ENCODE measurements around the gene OR10A5. TPM values are rescaled to one million over a fixed set of nuclear protein-coding genes. Genes with fewer than 3 reads are reported as not detected.
"Not testable (repeated sequence)": the region's sequence is repeated elsewhere in the genome, so short reads cannot be mapped to it uniquely, and the experiment has no call there.

Gene OR10A5
- total and polyA plus RNA-seq, 2 donors (not counting 3 experiments of a cell fraction or from before 2014, with no cell fraction given), result not detected

DNA sequence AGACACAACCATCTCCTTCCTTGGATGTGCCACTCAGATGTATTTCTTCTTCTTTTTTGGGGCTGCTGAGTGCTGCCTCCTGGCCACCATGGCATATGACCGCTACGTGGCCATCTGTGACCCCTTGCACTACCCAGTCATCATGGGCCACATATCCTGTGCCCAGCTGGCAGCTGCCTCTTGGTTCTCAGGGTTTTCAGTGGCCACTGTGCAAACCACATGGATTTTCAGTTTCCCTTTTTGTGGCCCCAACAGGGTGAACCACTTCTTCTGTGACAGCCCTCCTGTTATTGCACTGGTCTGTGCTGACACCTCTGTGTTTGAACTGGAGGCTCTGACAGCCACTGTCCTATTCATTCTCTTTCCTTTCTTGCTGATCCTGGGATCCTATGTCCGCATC, 31.4 kb downstream of the OR10A5 start:
- H3K27ac ChIP-seq (ENCODE audit: insufficient read depth, low read depth, low read length), result no peak overlapping the region
- dilution Hi-C loops (cut with MboI; ENCODE audit: extremely low pct_ligation_motif_present, low sequenced_read_pairs), result no loop called here
- DNase-seq (ENCODE audit: low read depth, low spot score) (no peak), FAIRE-seq (no peak)
- no peaks in the 10 kb centered on the region for H3K9me3 ChIP-seq (replicated peaks; ENCODE audit: control insufficient read depth, insufficient read depth, low read length)
- no peak overlapping the region for H2AFZ ChIP-seq (ENCODE audit: low read depth, low read length)
- ChIA-PET POLR2A (no interaction called here), CTCF (no interaction called here)
- H3K4me3 ChIP-seq (replicated peaks in 1 of 3; ENCODE audit: insufficient read depth in 1 of 3, low read depth in 1 of 3, low read length in 3 of 3), result no peak overlapping the region
- H3K79me2 ChIP-seq (ENCODE audit: control insufficient read depth, insufficient read depth, low read length), result no peaks in the 10 kb centered on the region
- H3K4me2 ChIP-seq (ENCODE audit: insufficient read depth, low read length), result no peak overlapping the region
- H3K36me3 ChIP-seq (ENCODE audit: control insufficient read depth in 2 of 2, extremely low read depth in 1 of 2, insufficient read depth in 2 of 2, low read length in 2 of 2), result no peaks in the 10 kb centered on the region
- no peaks in the 10 kb centered on the region for H4K20me1 ChIP-seq (replicated peaks; ENCODE audit: control insufficient read depth, extremely low read depth, insufficient read depth, low read length)
- no peaks in the 10 kb centered on the region for H3K4me1 ChIP-seq (ENCODE audit: control insufficient read depth, extremely low read depth, insufficient read depth, low read length)
- no peak for TF ChIP-seq JUN (IDR thresholded peaks at IDR 0.05; ENCODE audit: borderline replicate concordance, insufficient read depth, insufficient read length, low read depth)
- no peaks in the 10 kb centered on the region for H3K9me1 ChIP-seq (replicated peaks; ENCODE audit: control insufficient read depth, extremely low read depth, insufficient read depth, low read length)
- peaks cover 0 to 3% of the 10 kb centered on the region in 2 experiments for H3K27me3 ChIP-seq (ENCODE audit: control insufficient read depth in 2 of 2, insufficient read depth in 2 of 2, low read length in 2 of 2)
- no TSS peak for BruUV-seq (replicated peaks)
- H3K9ac ChIP-seq (replicated peaks; ENCODE audit: extremely low read depth, insufficient read depth, low read length), result no peak overlapping the region
- intact Hi-C loops (cut with micrococcal nuclease), result no loop called here

DNA sequence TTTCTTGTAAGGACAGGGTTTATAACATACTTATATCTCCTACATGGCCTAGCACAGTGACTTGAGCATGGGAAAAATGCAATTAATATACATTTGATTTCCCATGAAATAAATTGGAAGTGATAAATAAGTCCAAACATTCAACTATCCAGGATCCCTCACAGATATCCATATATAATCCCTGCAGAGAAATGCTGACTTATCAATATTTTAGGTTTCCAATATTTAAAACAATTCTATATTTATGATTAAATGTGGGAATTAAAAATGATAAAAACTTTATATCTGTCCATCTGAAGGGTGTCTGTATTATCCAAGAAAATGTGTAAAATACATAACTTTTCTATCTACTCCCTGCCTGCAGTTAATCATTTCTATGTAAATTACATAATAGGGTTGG, 37.3 kb downstream of the OR10A5 start:
- H3K9me3 ChIP-seq (replicated peaks; ENCODE audit: control insufficient read depth, insufficient read depth, low read length), result no peaks in the 10 kb centered on the region
- dilution Hi-C loops (cut with MboI; ENCODE audit: extremely low pct_ligation_motif_present, low sequenced_read_pairs) (no loop called here), intact Hi-C loops (cut with micrococcal nuclease) (no loop called here)
- H3K79me2 ChIP-seq (ENCODE audit: control insufficient read depth, insufficient read depth, low read length), result no peaks in the 10 kb centered on the region
- no peaks in the 10 kb centered on the region for H3K36me3 ChIP-seq (ENCODE audit: control insufficient read depth in 2 of 2, extremely low read depth in 1 of 2, insufficient read depth in 2 of 2, low read length in 2 of 2)
- no peak overlapping the region for H3K27ac ChIP-seq (ENCODE audit: insufficient read depth, low read depth, low read length)
- no peak overlapping the region for H3K4me3 ChIP-seq (replicated peaks in 1 of 3; ENCODE audit: insufficient read depth in 1 of 3, low read depth in 1 of 3, low read length in 3 of 3)
- H3K27me3 ChIP-seq (ENCODE audit: control insufficient read depth in 2 of 2, insufficient read depth in 2 of 2, low read length in 2 of 2), result peaks cover 0 to 5% of the 10 kb centered on the region in 2 experiments
- ChIA-PET POLR2A (no interaction called here), CTCF (no interaction called here)
- H3K9me1 ChIP-seq (replicated peaks; ENCODE audit: control insufficient read depth, extremely low read depth, insufficient read depth, low read length), result no peaks in the 10 kb centered on the region
- H2AFZ ChIP-seq (ENCODE audit: low read depth, low read length), result no peak overlapping the region
- H3K4me1 ChIP-seq (ENCODE audit: control insufficient read depth, extremely low read depth, insufficient read depth, low read length), result no peaks in the 10 kb centered on the region
- no TSS peak for BruUV-seq (replicated peaks)
- FAIRE-seq (no peak), DNase-seq (ENCODE audit: low read depth, low spot score) (no peak)
- no peak overlapping the region for H3K4me2 ChIP-seq (ENCODE audit: insufficient read depth, low read length)
- H4K20me1 ChIP-seq (replicated peaks; ENCODE audit: control insufficient read depth, extremely low read depth, insufficient read depth, low read length), result no peaks in the 10 kb centered on the region
- TF ChIP-seq MYC (IDR thresholded peaks at IDR 0.05; ENCODE audit: low read depth, low read length), result no peak
- no peak for TF ChIP-seq POLR2A (IDR thresholded peaks at IDR 0.05; ENCODE audit: low read depth, low read length)
- no peak for TF ChIP-seq EZH2 (IDR thresholded peaks at IDR 0.05; ENCODE audit: borderline replicate concordance, low read depth, low read length, severe bottlenecking)
- TF ChIP-seq MAX (IDR thresholded peaks at IDR 0.05; ENCODE audit: insufficient read depth, insufficient read length), result no peak
- TF ChIP-seq CTCF (IDR thresholded peaks at IDR 0.05; ENCODE audit: extremely low read depth in 1 of 2, insufficient read depth in 1 of 2, low read depth in 1 of 2, low read length in 2 of 2), result no peak
- no peak for TF ChIP-seq GATA2 (IDR thresholded peaks at IDR 0.05; ENCODE audit: insufficient read depth, insufficient read length, low read depth, low read length)
- no peak for TF ChIP-seq FOS (IDR thresholded peaks at IDR 0.05; ENCODE audit: borderline replicate concordance, insufficient read depth, low read length)
- no peak for TF ChIP-seq POLR2AphosphoS5 (IDR thresholded peaks at IDR 0.05; ENCODE audit: insufficient read depth, low read depth, low read length)
- TF ChIP-seq JUN (IDR thresholded peaks at IDR 0.05; ENCODE audit: borderline replicate concordance, insufficient read depth, insufficient read length, low read depth), result no peak
- H3K9ac ChIP-seq (replicated peaks; ENCODE audit: extremely low read depth, insufficient read depth, low read length), result no peak overlapping the region

- H3K9ac ChIP-seq (replicated peaks; ENCODE audit: extremely low read depth, insufficient read depth, low read length); H3K27me3 ChIP-seq (ENCODE audit: control insufficient read depth in 2 of 2, insufficient read depth in 2 of 2, low read length in 2 of 2); DNase-seq (ENCODE audit: low read depth, low spot score); FAIRE-seq; CTCF ChIA-PET; H3K27ac ChIP-seq (ENCODE audit: insufficient read depth, low read depth, low read length); dilution Hi-C loops (cut with MboI; ENCODE audit: extremely low pct_ligation_motif_present, low sequenced_read_pairs); H3K9me3 ChIP-seq (replicated peaks; ENCODE audit: control insufficient read depth, insufficient read depth, low read length); BruUV-seq (replicated peaks); H3K79me2 ChIP-seq (ENCODE audit: control insufficient read depth, insufficient read depth, low read length); POLR2A ChIA-PET; H4K20me1 ChIP-seq (replicated peaks; ENCODE audit: control insufficient read depth, extremely low read depth, insufficient read depth, low read length); H3K4me3 ChIP-seq (replicated peaks in 1 of 3; ENCODE audit: insufficient read depth in 1 of 3, low read depth in 1 of 3, low read length in 3 of 3); intact Hi-C loops (cut with micrococcal nuclease); H3K4me1 ChIP-seq (ENCODE audit: control insufficient read depth, extremely low read depth, insufficient read depth, low read length); H3K9me1 ChIP-seq (replicated peaks; ENCODE audit: control insufficient read depth, extremely low read depth, insufficient read depth, low read length); H3K36me3 ChIP-seq (ENCODE audit: control insufficient read depth in 2 of 2, extremely low read depth in 1 of 2, insufficient read depth in 2 of 2, low read length in 2 of 2); H3K4me2 ChIP-seq (ENCODE audit: insufficient read depth, low read length); H2AFZ ChIP-seq (ENCODE audit: low read depth, low read length): not testable (repeated sequence)
Observed at GRCh38 chr11:6887711-6888110, 42.2 kb downstream of the OR10A5 start.

Data from endothelial cell of umbilical vein (primary cell).